ENCODE results near the gene AGAP5.
"Not testable (repeated sequence)": the region's sequence is repeated elsewhere in the genome, so short reads cannot be mapped to it uniquely, and the experiment has no call there.

The AGAP5 gene

GRCh38 chr10:73715179-73716156, 17.6 kb upstream of the AGAP5 start:
- not testable (repeated sequence) for H3K9me3 ChIP-seq (ENCODE audit: control insufficient read depth, low read length)

GRCh38 chr10:73714483-73714882, 16.6 kb upstream of the AGAP5 start:
- DNase-seq; H3K4me1 ChIP-seq (ENCODE audit: control insufficient read depth, insufficient read depth, low read length, poor library complexity, severe bottlenecking): not testable (repeated sequence)
- peaks cover 33% of the 10 kb centered on the region for H3K36me3 ChIP-seq (ENCODE audit: control insufficient read depth, insufficient read depth, low read length)

More at GRCh38 chr10:73715179-73716156, 17.6 kb upstream of the AGAP5 start:
- H3K4me3 ChIP-seq (ENCODE audit: insufficient read depth, low read depth, low read length, poor library complexity, severe bottlenecking); DNase-seq; H3K27me3 ChIP-seq (replicated peaks; ENCODE audit: control insufficient read depth, insufficient read depth, low read length, poor library complexity, severe bottlenecking); H3K27ac ChIP-seq (ENCODE audit: insufficient read depth, low read length, poor library complexity, severe bottlenecking); H3K4me1 ChIP-seq (ENCODE audit: control insufficient read depth, insufficient read depth, low read length, poor library complexity, severe bottlenecking): not testable (repeated sequence)
- H3K36me3 ChIP-seq (ENCODE audit: control insufficient read depth, insufficient read depth, low read length): peaks cover 33% of the 10 kb centered on the region

GRCh38 chr10:73713912-73714311, 16.0 kb upstream of the AGAP5 start:
- H3K9me3 ChIP-seq (ENCODE audit: control insufficient read depth, low read length); DNase-seq; H3K4me1 ChIP-seq (ENCODE audit: control insufficient read depth, insufficient read depth, low read length, poor library complexity, severe bottlenecking); H3K27me3 ChIP-seq (replicated peaks; ENCODE audit: control insufficient read depth, insufficient read depth, low read length, poor library complexity, severe bottlenecking); H3K4me3 ChIP-seq (ENCODE audit: insufficient read depth, low read depth, low read length, poor library complexity, severe bottlenecking); H3K27ac ChIP-seq (ENCODE audit: insufficient read depth, low read length, poor library complexity, severe bottlenecking): not testable (repeated sequence)
- H3K36me3 ChIP-seq (ENCODE audit: control insufficient read depth, insufficient read depth, low read length): peaks cover 33% of the 10 kb centered on the region

More at GRCh38 chr10:73714483-73714882, 16.6 kb upstream of the AGAP5 start:
- not testable (repeated sequence) for H3K9me3 ChIP-seq (ENCODE audit: control insufficient read depth, low read length); H3K4me3 ChIP-seq (ENCODE audit: insufficient read depth, low read depth, low read length, poor library complexity, severe bottlenecking); H3K27me3 ChIP-seq (replicated peaks; ENCODE audit: control insufficient read depth, insufficient read depth, low read length, poor library complexity, severe bottlenecking); H3K27ac ChIP-seq (ENCODE audit: insufficient read depth, low read length, poor library complexity, severe bottlenecking)

GRCh38 chr10:73711683-73712082, 13.8 kb upstream of the AGAP5 start:
- not testable (repeated sequence) for DNase-seq; H3K4me3 ChIP-seq (ENCODE audit: insufficient read depth, low read depth, low read length, poor library complexity, severe bottlenecking); H3K27ac ChIP-seq (ENCODE audit: insufficient read depth, low read length, poor library complexity, severe bottlenecking); H3K4me1 ChIP-seq (ENCODE audit: control insufficient read depth, insufficient read depth, low read length, poor library complexity, severe bottlenecking); H3K27me3 ChIP-seq (replicated peaks; ENCODE audit: control insufficient read depth, insufficient read depth, low read length, poor library complexity, severe bottlenecking); H3K9me3 ChIP-seq (ENCODE audit: control insufficient read depth, low read length)
- H3K36me3 ChIP-seq (ENCODE audit: control insufficient read depth, insufficient read depth, low read length): peaks cover 14% of the 10 kb centered on the region

- not testable (repeated sequence) for DNase-seq; H3K36me3 ChIP-seq (ENCODE audit: control insufficient read depth, insufficient read depth, low read length); H3K9me3 ChIP-seq (ENCODE audit: control insufficient read depth, low read length); H3K27me3 ChIP-seq (replicated peaks; ENCODE audit: control insufficient read depth, insufficient read depth, low read length, poor library complexity, severe bottlenecking); H3K4me1 ChIP-seq (ENCODE audit: control insufficient read depth, insufficient read depth, low read length, poor library complexity, severe bottlenecking); H3K4me3 ChIP-seq (ENCODE audit: insufficient read depth, low read depth, low read length, poor library complexity, severe bottlenecking); H3K27ac ChIP-seq (ENCODE audit: insufficient read depth, low read length, poor library complexity, severe bottlenecking)
These were observed 10.2 kb upstream of the AGAP5 start for GRCh38 chr10:73708122-73708521.

- not testable (repeated sequence) for H3K27ac ChIP-seq (ENCODE audit: insufficient read depth, low read length, poor library complexity, severe bottlenecking); H3K27me3 ChIP-seq (replicated peaks; ENCODE audit: control insufficient read depth, insufficient read depth, low read length, poor library complexity, severe bottlenecking); H3K4me1 ChIP-seq (ENCODE audit: control insufficient read depth, insufficient read depth, low read length, poor library complexity, severe bottlenecking); H3K36me3 ChIP-seq (ENCODE audit: control insufficient read depth, insufficient read depth, low read length); H3K4me3 ChIP-seq (ENCODE audit: insufficient read depth, low read depth, low read length, poor library complexity, severe bottlenecking); DNase-seq; H3K9me3 ChIP-seq (ENCODE audit: control insufficient read depth, low read length)
These were observed 9.7 kb upstream of the AGAP5 start for GRCh38 chr10:73707628-73708027.

- not testable (repeated sequence) for H3K27me3 ChIP-seq (replicated peaks; ENCODE audit: control insufficient read depth, insufficient read depth, low read length, poor library complexity, severe bottlenecking); H3K4me3 ChIP-seq (ENCODE audit: insufficient read depth, low read depth, low read length, poor library complexity, severe bottlenecking); H3K4me1 ChIP-seq (ENCODE audit: control insufficient read depth, insufficient read depth, low read length, poor library complexity, severe bottlenecking); DNase-seq; H3K9me3 ChIP-seq (ENCODE audit: control insufficient read depth, low read length); H3K36me3 ChIP-seq (ENCODE audit: control insufficient read depth, insufficient read depth, low read length); H3K27ac ChIP-seq (ENCODE audit: insufficient read depth, low read length, poor library complexity, severe bottlenecking)
These were observed 8.6 kb upstream of the AGAP5 start for GRCh38 chr10:73706488-73706887.

GRCh38 chr10:73705506-73706072, 7.7 kb upstream of the AGAP5 start:
- DNase-seq; H3K36me3 ChIP-seq (ENCODE audit: control insufficient read depth, insufficient read depth, low read length); H3K27me3 ChIP-seq (replicated peaks; ENCODE audit: control insufficient read depth, insufficient read depth, low read length, poor library complexity, severe bottlenecking); H3K9me3 ChIP-seq (ENCODE audit: control insufficient read depth, low read length); H3K27ac ChIP-seq (ENCODE audit: insufficient read depth, low read length, poor library complexity, severe bottlenecking); H3K4me3 ChIP-seq (ENCODE audit: insufficient read depth, low read depth, low read length, poor library complexity, severe bottlenecking); H3K4me1 ChIP-seq (ENCODE audit: control insufficient read depth, insufficient read depth, low read length, poor library complexity, severe bottlenecking): not testable (repeated sequence)

- not testable (repeated sequence) for H3K9me3 ChIP-seq (ENCODE audit: control insufficient read depth, low read length); H3K4me3 ChIP-seq (ENCODE audit: insufficient read depth, low read depth, low read length, poor library complexity, severe bottlenecking)
These were observed 6.0 kb upstream of the AGAP5 start for GRCh38 chr10:73703924-73704323.

GRCh38 chr10:73698819-73699218, 910 bp upstream of the AGAP5 start:
- H3K27me3 ChIP-seq (replicated peaks; ENCODE audit: control insufficient read depth, insufficient read depth, low read length, poor library complexity, severe bottlenecking); H3K9me3 ChIP-seq (ENCODE audit: control insufficient read depth, low read length); H3K4me1 ChIP-seq (ENCODE audit: control insufficient read depth, insufficient read depth, low read length, poor library complexity, severe bottlenecking); H3K36me3 ChIP-seq (ENCODE audit: control insufficient read depth, insufficient read depth, low read length); H3K4me3 ChIP-seq (ENCODE audit: insufficient read depth, low read depth, low read length, poor library complexity, severe bottlenecking); DNase-seq; H3K27ac ChIP-seq (ENCODE audit: insufficient read depth, low read length, poor library complexity, severe bottlenecking): not testable (repeated sequence)

More at GRCh38 chr10:73703924-73704323, 6.0 kb upstream of the AGAP5 start:
- not testable (repeated sequence) for H3K4me1 ChIP-seq (ENCODE audit: control insufficient read depth, insufficient read depth, low read length, poor library complexity, severe bottlenecking); H3K36me3 ChIP-seq (ENCODE audit: control insufficient read depth, insufficient read depth, low read length); H3K27ac ChIP-seq (ENCODE audit: insufficient read depth, low read length, poor library complexity, severe bottlenecking); DNase-seq; H3K27me3 ChIP-seq (replicated peaks; ENCODE audit: control insufficient read depth, insufficient read depth, low read length, poor library complexity, severe bottlenecking)

Data from effector memory CD4-positive, alpha-beta T cell (primary cell).